ENCODE results near the gene GABBR2. TPM values are rescaled to one million over a fixed set of nuclear protein-coding genes. Genes with fewer than 3 reads are reported as not detected.

Gene GABBR2
- total and polyA plus RNA-seq, 2 experiments from 2014 or later = 0.89 to 1.3 TPM

DNA sequence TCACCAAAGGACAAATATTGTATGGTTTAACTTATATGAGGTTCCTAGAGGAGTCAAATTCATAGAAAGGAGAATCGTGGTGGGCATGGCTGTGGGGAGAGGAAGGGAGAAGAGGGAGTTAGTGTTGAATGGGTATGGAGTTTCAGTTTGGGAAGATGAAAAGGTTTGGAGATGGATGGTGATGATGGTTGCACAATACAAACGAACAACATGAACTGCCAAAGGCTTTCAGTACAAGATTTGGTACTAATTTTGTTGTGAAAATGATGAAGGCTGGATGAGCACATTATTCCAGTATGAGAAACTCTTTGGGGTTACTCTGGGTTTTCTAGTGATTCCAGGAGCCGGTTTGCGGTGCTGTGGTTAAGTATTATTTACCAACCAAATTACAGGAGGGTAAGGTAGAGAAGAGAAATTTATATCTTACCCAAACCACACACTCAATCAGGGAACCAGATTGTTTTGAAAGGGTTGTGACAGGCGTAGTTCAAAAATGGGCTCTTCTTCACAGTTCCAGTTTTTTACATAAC lies 341.3 kb downstream of the GABBR2 start (continued):
- TF ChIP-seq, protein P1, sequence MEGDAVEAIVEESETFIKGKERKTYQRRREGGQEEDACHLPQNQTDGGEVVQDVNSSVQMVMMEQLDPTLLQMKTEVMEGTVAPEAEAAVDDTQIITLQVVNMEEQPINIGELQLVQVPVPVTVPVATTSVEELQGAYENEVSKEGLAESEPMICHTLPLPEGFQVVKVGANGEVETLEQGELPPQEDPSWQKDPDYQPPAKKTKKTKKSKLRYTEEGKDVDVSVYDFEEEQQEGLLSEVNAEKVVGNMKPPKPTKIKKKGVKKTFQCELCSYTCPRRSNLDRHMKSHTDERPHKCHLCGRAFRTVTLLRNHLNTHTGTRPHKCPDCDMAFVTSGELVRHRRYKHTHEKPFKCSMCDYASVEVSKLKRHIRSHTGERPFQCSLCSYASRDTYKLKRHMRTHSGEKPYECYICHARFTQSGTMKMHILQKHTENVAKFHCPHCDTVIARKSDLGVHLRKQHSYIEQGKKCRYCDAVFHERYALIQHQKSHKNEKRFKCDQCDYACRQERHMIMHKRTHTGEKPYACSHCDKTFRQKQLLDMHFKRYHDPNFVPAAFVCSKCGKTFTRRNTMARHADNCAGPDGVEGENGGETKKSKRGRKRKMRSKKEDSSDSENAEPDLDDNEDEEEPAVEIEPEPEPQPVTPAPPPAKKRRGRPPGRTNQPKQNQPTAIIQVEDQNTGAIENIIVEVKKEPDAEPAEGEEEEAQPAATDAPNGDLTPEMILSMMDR (conservative IDR thresholded peaks at IDR 0.05; ENCODE audit: low read depth in 2 of 2) = no peak

DNA sequence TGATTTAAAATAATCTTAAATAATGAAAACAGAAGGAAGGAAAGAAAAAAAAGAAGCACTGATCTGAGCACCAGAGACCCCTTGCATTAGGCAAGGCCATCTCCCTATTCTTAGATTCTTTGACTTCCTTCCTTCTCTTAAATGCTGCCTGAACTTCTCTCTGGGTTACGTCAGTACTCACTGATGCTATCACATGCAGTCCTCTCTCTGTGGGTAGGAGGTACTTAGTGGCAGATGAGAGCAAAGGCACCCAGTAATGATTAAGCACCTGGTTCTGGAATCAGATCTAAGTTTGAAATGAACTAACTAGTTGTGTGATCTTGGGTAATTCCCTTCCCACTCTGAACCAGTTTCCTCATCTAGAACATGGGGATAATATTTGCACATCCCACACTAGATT lies 343.0 kb downstream of the GABBR2 start:
- DNase-seq (ENCODE audit: low spot score) (no peak), ATAC-seq (no peak)
- Histone ChIP-seq H3K27me3 (ENCODE audit: insufficient read depth) (no peaks in the 10 kb centered on the region), H3K4me2 (no peak overlapping the region), H3K36me3 (ENCODE audit: insufficient read depth) (peaks cover 6% of the 10 kb centered on the region; the same call in 1 of the 2 replicates), H3K4me3 (no peak overlapping the region), H3K4me1 (ENCODE audit: insufficient read depth) (no peaks in the 10 kb centered on the region), H3F3A (replicated peaks; ENCODE audit: low read depth) (no peaks in the 10 kb centered on the region), H3K27ac (ENCODE audit: low read depth) (no peak overlapping the region), H3K9me2 (ENCODE audit: insufficient read depth) (no peaks in the 10 kb centered on the region), H3K79me2 (replicated peaks; ENCODE audit: insufficient read depth) (no peaks in the 10 kb centered on the region), H2AFZ (no peak overlapping the region), H4K20me1 (replicated peaks; ENCODE audit: insufficient read depth) (no peaks in the 10 kb centered on the region)
- H3K4me1 Mint-ChIP-seq = peaks cover 5% of the 10 kb centered on the region; the same call in 2 of the 3 replicates
- H3K4me3 Mint-ChIP-seq = no peak overlapping the region
- H3K36me3 Mint-ChIP-seq (ENCODE audit: low read depth) = peaks cover 5% of the 10 kb centered on the region; the same call in 2 of the 3 replicates
- H3K27me3 Mint-ChIP-seq (ENCODE audit: insufficient read depth, low read depth, poor library complexity) = peaks cover 4% of the 10 kb centered on the region
- H3K9me3 Mint-ChIP-seq = peaks cover 24% of the 10 kb centered on the region
- TF ChIP-seq EZH2 (IDR thresholded peaks at IDR 0.05; ENCODE audit: low read depth, unreplicated experiment) (no peak), ZNF331 (CRISPR knock-in tag; IDR thresholded peaks at IDR 0.05; ENCODE audit: low read depth) (no peak), NANOG (IDR thresholded peaks at IDR 0.05; ENCODE audit: borderline replicate concordance) (no peak), JUNB (IDR thresholded peaks at IDR 0.05; ENCODE audit: unreplicated experiment) (no peak), POLR2AphosphoS5 (IDR thresholded peaks at IDR 0.05; ENCODE audit: low read depth) (no peak), STAT1 (IDR thresholded peaks at IDR 0.05; ENCODE audit: unreplicated experiment) (no peak), REST (IDR thresholded peaks at IDR 0.05; ENCODE audit: unreplicated experiment) (no peak), CREB1 (CRISPR knock-in tag; IDR thresholded peaks at IDR 0.05; ENCODE audit: low read depth) (no peak)
- TF ChIP-seq, protein P2, sequence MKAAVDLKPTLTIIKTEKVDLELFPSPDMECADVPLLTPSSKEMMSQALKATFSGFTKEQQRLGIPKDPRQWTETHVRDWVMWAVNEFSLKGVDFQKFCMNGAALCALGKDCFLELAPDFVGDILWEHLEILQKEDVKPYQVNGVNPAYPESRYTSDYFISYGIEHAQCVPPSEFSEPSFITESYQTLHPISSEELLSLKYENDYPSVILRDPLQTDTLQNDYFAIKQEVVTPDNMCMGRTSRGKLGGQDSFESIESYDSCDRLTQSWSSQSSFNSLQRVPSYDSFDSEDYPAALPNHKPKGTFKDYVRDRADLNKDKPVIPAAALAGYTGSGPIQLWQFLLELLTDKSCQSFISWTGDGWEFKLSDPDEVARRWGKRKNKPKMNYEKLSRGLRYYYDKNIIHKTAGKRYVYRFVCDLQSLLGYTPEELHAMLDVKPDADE (IDR thresholded peaks at IDR 0.05) = no peak
- TF ChIP-seq, protein P1 (conservative IDR thresholded peaks at IDR 0.05; ENCODE audit: low read depth in 2 of 2) = no peak
- H3K27ac Mint-ChIP-seq = no peak overlapping the region

Data from GM23338 (cell line).